ENCODE data around the gene CADM3. TPM values are rescaled to one million over a fixed set of nuclear protein-coding genes. Genes with fewer than 3 reads are reported as not detected.

Gene CADM3
- total and polyA plus RNA-seq, 10 donors = 0.92 to 6.8 (median 4.3) TPM

DNA sequence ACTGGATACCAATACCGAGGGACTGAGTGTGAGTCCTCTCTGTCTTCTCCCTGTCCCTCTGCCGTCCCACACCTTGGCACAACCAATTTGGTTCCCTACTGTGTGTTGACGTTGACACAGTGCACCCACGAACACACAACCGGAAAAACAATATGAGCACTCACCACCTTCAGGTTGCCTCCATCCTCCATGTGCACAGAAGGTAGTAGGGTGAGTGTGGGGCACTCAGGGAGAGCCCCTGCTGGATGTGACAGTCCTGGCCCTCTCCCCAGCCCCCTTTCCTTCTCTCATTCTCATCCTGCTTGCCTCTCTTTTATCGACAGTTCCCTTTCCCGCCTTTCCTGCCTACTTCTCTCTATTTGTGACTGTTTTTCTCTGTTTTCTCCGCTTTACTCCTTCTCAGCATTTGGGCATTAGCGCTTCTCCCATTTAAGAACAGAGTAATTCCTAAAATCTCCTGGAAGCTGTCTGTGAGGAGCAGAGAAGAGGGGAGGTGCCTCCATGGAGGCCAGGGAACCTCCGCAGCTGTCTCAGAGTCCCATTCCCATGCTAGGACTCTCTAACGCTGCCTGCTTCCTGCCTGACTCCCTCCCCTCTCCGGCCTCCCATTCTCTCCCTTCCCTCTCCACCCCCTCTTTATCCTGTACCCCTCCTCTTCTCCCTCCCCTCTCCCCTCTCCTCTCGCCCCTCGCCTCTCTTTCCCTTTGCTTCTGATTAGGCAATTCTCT lies 16.4 kb downstream of the CADM3 start:
- H3K4me1 ChIP-seq = peaks cover 0 to 19% (median 11%) of the 10 kb centered on the region in 6 donors

DNA sequence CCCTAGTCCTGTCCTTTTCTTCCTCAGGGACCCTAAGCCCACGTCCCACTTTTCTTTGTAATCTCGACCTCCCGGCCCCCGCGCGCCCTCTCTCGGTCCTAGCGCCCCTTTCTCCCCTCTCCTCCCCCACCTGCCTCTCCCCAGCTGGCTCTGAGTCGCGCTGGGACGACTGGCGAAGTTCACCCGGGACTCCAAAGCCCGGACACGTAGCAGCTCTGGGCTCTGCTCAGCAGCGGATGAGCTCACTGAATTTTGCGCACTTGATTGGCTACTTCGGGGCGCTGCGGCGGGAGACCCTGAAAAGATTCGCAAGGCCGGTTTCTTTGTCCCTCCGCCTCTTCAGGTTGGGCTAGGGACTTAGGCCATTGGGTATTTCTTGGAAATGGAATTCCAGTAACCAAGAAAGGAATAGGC lies 17.0 kb downstream of the CADM3 start:
- Histone ChIP-seq H3K4me3 (peak overlapping the region in 5 of 8 donors; percentile 12 to 60 (median 29)), H3K27ac (peak overlapping the region in 2 of 8 donors; percentile 43 to 50), H3K27me3 (replicated peaks in 1 of 7) (peaks cover 0 to 33% (median 4%) of the 10 kb centered on the region in 7 donors), H3K4me1 (peaks cover 0 to 19% (median 11%) of the 10 kb centered on the region in 6 donors), H3K9me3 (no peaks in the 10 kb centered on the region), H3K36me3 (no peaks in the 10 kb centered on the region)
- 1% methylated on average over 24 of the region's 24 CpGs for WGBS, 5 donors
- DNase-seq = peak; percentile 90
- intact Hi-C loops (cut with DNase I; ENCODE audit: low total_unique reads) = no loop called here
- TF ChIP-seq POLR2AphosphoS5 (IDR thresholded peaks at IDR 0.05) (peak; percentile 37 to 77 (median 52)), POLR2A (IDR thresholded peaks at IDR 0.05) (no peak)
- TF ChIP-seq, protein P1, sequence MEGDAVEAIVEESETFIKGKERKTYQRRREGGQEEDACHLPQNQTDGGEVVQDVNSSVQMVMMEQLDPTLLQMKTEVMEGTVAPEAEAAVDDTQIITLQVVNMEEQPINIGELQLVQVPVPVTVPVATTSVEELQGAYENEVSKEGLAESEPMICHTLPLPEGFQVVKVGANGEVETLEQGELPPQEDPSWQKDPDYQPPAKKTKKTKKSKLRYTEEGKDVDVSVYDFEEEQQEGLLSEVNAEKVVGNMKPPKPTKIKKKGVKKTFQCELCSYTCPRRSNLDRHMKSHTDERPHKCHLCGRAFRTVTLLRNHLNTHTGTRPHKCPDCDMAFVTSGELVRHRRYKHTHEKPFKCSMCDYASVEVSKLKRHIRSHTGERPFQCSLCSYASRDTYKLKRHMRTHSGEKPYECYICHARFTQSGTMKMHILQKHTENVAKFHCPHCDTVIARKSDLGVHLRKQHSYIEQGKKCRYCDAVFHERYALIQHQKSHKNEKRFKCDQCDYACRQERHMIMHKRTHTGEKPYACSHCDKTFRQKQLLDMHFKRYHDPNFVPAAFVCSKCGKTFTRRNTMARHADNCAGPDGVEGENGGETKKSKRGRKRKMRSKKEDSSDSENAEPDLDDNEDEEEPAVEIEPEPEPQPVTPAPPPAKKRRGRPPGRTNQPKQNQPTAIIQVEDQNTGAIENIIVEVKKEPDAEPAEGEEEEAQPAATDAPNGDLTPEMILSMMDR (IDR thresholded peaks at IDR 0.05 in 8 of 11, conservative IDR thresholded peaks at IDR 0.05 in 3 of 11) = no peak

More for the DNA sequence above, 16.4 kb downstream of the CADM3 start:
- Histone ChIP-seq H3K9me3 (no peaks in the 10 kb centered on the region), H3K27ac (peak overlapping the region in 2 of 8 donors; percentile 43 to 50), H3K36me3 (no peaks in the 10 kb centered on the region), H3K4me3 (peak overlapping the region in 5 of 8 donors; percentile 12 to 60 (median 29)), H3K27me3 (replicated peaks in 1 of 7) (peaks cover 0 to 33% (median 4%) of the 10 kb centered on the region in 7 donors)
- intact Hi-C loops (cut with DNase I; ENCODE audit: low total_unique reads) = no loop called here
- DNase-seq = no peak
- no peak for TF ChIP-seq POLR2A (IDR thresholded peaks at IDR 0.05)
- TF ChIP-seq, protein P1 (IDR thresholded peaks at IDR 0.05 in 8 of 11, conservative IDR thresholded peaks at IDR 0.05 in 3 of 11) = no peak
- no peak for TF ChIP-seq POLR2AphosphoS5 (IDR thresholded peaks at IDR 0.05)
- 26 to 44% (median 38%) methylated on average over 14 of the region's 14 CpGs for WGBS, 5 donors

DNA sequence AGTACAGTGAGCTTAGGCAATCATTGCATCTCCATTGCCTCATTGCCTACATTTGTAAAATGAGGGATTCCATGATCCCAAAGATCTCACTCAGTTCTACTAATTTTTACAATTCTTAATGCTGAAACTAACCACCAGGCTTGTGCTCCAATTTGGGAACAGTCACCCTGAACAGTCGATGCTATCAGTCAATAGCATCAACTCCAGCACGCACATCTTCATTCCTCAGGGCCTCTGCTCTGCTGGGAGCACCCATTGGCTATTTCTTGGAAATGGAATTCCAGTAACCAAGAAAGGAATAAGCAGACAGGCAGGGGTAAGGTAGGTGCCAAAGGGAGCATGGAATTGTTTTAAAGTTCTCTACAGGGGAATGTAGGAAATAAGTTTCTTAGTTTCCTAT lies 19.0 kb downstream of the CADM3 start:
- DNase-seq = no peak
- Histone ChIP-seq H3K4me1 (peaks cover 0 to 19% (median 11%) of the 10 kb centered on the region in 6 donors), H3K27ac (no peak overlapping the region), H3K36me3 (no peaks in the 10 kb centered on the region), H3K9me3 (no peaks in the 10 kb centered on the region), H3K4me3 (no peak overlapping the region), H3K27me3 (replicated peaks in 1 of 7) (peaks cover 0 to 33% (median 4%) of the 10 kb centered on the region in 7 donors)
- no peak for TF ChIP-seq POLR2AphosphoS5 (IDR thresholded peaks at IDR 0.05)
- TF ChIP-seq POLR2A (IDR thresholded peaks at IDR 0.05) = no peak
- TF ChIP-seq, protein P1 (IDR thresholded peaks at IDR 0.05 in 8 of 11, conservative IDR thresholded peaks at IDR 0.05 in 3 of 11) = no peak
- 83 to 99% (median 94%) methylated on average over 2 of the region's 2 CpGs for WGBS, 5 donors
- intact Hi-C loops (cut with DNase I; ENCODE audit: low total_unique reads) = no loop called here

DNA sequence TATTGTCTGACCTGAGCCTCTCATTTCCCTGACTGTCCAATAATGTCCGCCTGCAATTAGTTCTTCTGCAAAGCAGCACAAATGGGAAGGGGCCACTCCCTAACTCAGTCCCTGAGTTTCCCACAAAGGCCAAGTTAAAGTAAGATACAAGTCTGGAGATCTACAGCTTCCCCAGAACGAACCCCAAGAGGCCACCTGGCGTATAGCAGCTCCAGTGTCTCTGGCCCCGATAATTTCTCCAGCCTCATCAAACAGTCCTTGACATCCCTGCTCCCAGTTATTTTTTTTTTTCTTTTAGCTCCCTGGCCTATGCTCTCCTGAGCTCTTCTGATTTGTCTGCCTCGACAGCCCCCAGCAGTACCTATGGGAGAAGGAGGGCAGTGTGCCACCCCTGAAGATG lies 25.1 kb downstream of the CADM3 start:
- Histone ChIP-seq H3K27me3 (replicated peaks in 1 of 7) (peaks cover 0 to 24% (median 0%) of the 10 kb centered on the region in 7 donors), H3K4me3 (no peak overlapping the region), H3K4me1 (peaks cover 0 to 34% (median 13%) of the 10 kb centered on the region in 6 donors), H3K27ac (no peak overlapping the region), H3K36me3 (no peaks in the 10 kb centered on the region), H3K9me3 (no peaks in the 10 kb centered on the region)
- intact Hi-C loops (cut with DNase I; ENCODE audit: low total_unique reads) = no loop called here
- WGBS, 5 donors = 70 to 81% (median 77%) methylated on average over 5 of the region's 5 CpGs
- no peak for DNase-seq
- TF ChIP-seq, protein P1 (IDR thresholded peaks at IDR 0.05 in 8 of 11, conservative IDR thresholded peaks at IDR 0.05 in 3 of 11) = no peak
- TF ChIP-seq POLR2A (IDR thresholded peaks at IDR 0.05) (no peak), POLR2AphosphoS5 (IDR thresholded peaks at IDR 0.05) (no peak)
